Measurements from ENCODE around the gene MARCKS.
"Not testable (repeated sequence)": the region's sequence is repeated elsewhere in the genome, so short reads cannot be mapped to it uniquely, and the experiment has no call there.

The MARCKS gene

GRCh38 chr6:113888493-113888892 is 31.3 kb downstream of the MARCKS start:
- no peak for DNase-seq

DNA sequence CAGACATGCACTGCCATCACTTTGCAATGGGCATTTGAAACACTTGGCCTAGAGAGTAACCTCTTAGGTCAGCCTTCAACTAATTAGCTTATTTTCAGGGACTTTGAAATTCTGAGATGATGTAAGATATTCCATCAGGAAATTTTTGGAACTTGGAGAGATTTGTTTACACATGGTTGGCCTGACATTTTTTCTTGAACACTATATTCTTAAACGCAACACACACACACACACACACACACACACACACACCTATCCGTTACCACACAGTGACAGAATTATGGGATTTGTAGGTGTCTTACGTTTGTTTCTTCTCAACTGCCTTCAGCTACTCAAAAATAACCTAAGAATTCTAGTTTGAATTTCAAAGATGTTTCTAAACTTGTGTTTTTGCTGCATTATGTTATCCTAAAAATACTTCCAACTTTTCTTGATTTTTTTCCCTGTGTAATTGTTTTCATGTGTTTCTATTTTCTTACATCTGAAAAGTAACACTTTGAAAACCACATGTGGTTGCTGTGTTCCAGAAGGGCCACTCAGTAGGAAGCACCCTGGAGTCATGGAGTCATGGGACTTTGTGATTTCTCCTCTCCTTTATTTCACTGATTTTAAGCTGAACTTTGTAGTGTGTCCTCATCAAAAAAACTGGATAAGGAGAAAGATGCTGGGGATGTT is 31.9 kb downstream of the MARCKS start:
- no peak for DNase-seq

DNA sequence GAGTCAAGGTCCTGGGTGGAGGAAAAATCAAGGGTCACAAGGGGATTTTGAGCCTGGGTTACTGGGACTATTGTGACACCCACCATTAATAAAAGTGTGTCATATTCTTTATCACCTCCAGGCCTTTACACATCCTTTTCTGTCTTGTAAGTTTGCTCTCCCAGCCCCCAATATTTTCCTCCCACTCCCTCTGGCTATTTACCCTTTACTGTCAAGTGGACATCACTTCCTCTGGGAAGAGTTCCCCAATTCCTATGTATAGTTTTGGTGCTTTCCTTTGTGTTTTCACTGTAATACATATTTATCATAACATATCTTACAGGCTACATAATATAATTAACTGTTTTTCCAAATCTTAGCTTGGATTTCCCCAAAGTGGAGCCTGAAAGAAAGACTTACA is 36.3 kb downstream of the MARCKS start:
- DNase-seq: no peak

- DNase-seq: no peak
Measured at GRCh38 chr6:113893866-113894265, 36.7 kb downstream of the MARCKS start.

- DNase-seq: peak; percentile 47 to 55
Measured at GRCh38 chr6:113894712-113895674, 37.8 kb downstream of the MARCKS start.

DNA sequence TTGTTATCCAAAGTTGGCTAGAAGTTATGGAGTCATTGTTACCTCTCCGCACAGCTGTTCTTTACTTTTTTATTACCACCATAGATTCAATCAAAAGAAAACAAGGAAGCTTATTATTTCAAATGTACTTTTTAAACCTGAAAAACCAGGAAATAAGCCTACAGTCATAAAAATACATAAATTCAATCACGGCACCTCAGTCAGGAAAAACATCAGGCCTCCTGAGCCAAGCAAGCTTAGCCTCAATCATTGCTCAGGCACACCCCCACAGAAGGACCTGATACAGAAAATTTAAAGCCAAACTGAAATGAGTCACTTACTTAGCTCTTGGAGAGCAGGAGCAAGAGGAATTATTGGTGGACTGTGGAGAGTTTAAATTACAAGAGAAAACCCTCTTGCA is 44.3 kb downstream of the MARCKS start:
- no peak for DNase-seq

DNA sequence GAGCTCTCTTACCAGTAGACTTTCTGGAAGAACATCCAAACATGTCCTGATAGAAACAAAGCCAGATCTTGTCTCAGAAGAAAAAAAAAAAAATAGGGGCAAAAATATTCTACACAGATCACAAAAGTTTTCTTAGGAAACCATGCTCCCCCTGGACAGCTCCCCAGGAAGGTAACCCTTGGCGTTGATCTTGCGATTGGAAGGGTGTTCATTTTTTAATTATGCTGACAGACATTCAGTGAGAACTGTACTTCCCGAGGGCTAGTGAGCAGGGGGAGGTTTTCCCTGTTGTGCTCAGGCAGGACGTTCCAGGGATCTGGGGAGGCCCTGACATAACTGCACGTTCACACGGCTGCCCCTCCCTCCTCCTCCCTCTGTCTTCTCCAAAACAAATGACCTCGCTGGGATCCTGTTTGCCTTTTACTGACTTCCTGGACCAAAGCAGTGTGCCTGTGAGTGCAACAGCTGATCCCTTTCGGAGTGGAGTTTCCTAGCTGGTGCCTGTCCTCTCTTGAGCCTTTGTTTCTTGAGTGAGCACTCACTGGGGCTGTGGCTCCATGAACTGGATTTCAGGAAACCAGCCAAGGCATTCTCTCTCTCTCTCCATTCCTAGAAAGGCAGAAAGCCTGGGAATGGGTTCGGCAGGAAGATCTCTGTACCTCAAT is 46.7 kb downstream of the MARCKS start:
- DNase-seq: no peak

- no peak for DNase-seq
Measured at GRCh38 chr6:113907102-113907815, 50.1 kb downstream of the MARCKS start.

GRCh38 chr6:113908801-113909200 is 51.7 kb downstream of the MARCKS start:
- no peak for DNase-seq

DNA sequence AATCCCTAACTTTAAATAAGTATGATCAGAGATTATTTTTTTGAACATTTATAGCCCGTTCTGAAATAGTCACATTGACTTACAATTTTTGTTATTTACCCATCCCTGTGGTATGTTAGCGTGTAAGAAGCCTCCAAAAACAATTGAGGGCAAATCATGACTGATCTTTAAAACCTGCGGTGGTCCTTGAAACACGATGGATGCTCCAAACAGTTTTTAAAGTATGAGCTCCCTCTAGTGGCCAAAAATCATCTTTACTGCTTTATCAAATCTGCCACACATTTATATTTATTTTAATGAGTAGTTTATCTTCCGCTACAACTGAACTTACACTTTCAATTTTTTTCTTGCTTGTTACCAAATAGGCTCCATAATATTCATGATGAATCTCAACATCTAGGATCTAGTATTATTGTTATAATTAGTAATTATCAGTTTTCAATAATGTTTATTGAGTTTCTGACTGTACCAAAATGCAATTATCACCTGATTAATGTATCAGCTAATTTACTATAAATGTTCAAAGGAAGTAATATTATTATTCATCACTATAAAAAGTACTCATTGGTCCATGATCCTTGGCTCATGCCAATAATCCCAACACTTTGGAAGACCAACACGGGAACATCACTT is 52.2 kb downstream of the MARCKS start:
- peak; percentile 77 to 83 for DNase-seq

- not testable (repeated sequence) for DNase-seq
Measured at GRCh38 chr6:113910285-113910684, 53.1 kb downstream of the MARCKS start.
